Effector memory CD4-positive, alpha-beta T cell (primary cell): Measurements from ENCODE around the gene DCDC2.

Experiments
- DNase-seq, 3 donors: peaks; one replicate each; pipeline ENCODE4 v3.0.0-alpha.2; 2020
- H3K27ac ChIP-seq: 2 replicates; pipeline ENCODE4 v1.7.0; 2013; ENCODE audit warnings: mild to moderate bottlenecking, low read length, moderate library complexity; ENCODE audit not compliant: insufficient read depth, poor library complexity, severe bottlenecking
- H3K27me3 ChIP-seq: replicated peaks from 2 replicates; pipeline ENCODE4 v1.7.0; 2013; ENCODE audit warnings: mild to moderate bottlenecking, low read length; ENCODE audit not compliant: insufficient read depth, control insufficient read depth, poor library complexity, severe bottlenecking
- H3K36me3 ChIP-seq: 2 replicates; pipeline ENCODE4 v1.7.0; 2013; ENCODE audit warnings: mild to moderate bottlenecking, low read length, moderate library complexity; ENCODE audit not compliant: control insufficient read depth, insufficient read depth
- H3K4me1 ChIP-seq: 2 replicates; pipeline ENCODE4 v1.7.0; 2013; ENCODE audit warnings: low read length, mild to moderate bottlenecking; ENCODE audit not compliant: control insufficient read depth, insufficient read depth, poor library complexity, severe bottlenecking
- H3K4me3 ChIP-seq: 2 replicates; pipeline ENCODE4 v1.7.0; 2013; ENCODE audit warnings: low read length, low read depth, mild to moderate bottlenecking; ENCODE audit not compliant: insufficient read depth, poor library complexity, severe bottlenecking
- H3K9me3 ChIP-seq: 2 replicates; pipeline ENCODE4 v1.7.0; 2013; ENCODE audit warnings: mild to moderate bottlenecking, low read length, moderate library complexity; ENCODE audit not compliant: control insufficient read depth

DCDC2 gene

DNA sequence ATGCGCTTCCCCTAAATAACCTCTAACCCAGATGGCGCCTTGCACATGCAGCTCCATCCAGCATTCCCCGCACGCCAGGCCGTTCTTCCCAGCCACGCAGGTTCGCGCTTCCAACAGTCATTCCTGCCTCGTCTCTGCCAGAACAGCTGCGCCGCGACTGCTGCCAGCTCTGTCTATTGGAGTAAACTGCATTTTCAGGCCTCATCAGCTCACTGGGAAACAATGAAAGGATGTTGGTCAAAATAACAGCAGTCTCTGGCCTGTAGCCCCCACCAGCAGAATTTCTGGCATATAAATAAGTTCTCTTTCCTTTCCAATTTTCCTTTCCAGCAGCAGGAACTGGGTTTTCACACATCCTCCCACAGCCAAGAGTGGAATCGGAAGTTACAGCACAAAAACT lies 217.3 kb downstream of the DCDC2 start:
- no peaks in the 10 kb centered on the region for H3K27me3 ChIP-seq
- no peaks in the 10 kb centered on the region for H3K36me3 ChIP-seq
- no peaks in the 10 kb centered on the region for H3K4me1 ChIP-seq
- DNase-seq: no peak
- H3K9me3 ChIP-seq: no peaks in the 10 kb centered on the region
- H3K4me3 ChIP-seq: no peak overlapping the region
- H3K27ac ChIP-seq: no peak overlapping the region

DNA sequence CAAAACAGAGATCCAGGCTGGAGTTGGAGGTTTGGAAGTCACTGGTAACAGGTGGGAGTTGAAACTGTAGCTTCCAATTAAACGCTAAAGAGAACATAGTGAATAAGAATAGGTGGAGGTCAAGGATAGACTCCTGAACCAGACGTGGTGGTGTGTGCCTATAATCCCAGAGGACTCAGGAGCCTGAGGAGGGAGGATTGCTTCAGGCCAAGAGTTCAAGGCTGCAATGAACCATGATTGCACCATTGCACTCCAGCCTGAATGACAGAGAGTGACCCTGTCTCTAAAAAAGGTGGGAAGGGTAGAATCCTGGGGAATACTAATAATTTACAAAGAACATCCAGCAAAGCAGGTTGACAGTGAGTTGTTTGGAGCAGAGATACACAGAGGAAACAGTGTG lies 218.2 kb downstream of the DCDC2 start:
- no peak for DNase-seq
- Histone ChIP-seq H3K36me3 (no peaks in the 10 kb centered on the region), H3K4me1 (no peaks in the 10 kb centered on the region), H3K27me3 (no peaks in the 10 kb centered on the region), H3K9me3 (no peaks in the 10 kb centered on the region), H3K27ac (no peak overlapping the region), H3K4me3 (no peak overlapping the region)

DNA sequence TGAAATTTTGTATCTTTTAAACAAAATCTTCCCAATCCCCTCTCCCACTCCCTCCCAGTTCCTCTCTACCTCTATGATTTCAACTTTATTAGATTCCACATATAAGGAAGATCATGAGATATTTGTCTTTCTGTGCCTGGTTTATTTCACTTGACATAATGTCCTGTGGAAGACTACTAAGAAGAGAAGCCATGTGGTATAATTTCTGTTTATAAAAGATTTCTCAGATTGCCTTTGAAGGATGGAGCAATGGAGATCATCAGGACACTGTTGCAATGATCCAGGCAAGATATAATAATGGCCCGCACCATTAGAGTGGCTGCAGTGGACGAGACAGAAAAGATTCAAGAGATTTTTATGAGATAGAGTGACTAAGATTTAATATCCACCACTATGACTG lies 218.8 kb downstream of the DCDC2 start:
- no peak for DNase-seq
- no peaks in the 10 kb centered on the region for H3K4me1 ChIP-seq
- H3K4me3 ChIP-seq: no peak overlapping the region
- no peak overlapping the region for H3K27ac ChIP-seq
- H3K9me3 ChIP-seq: no peaks in the 10 kb centered on the region
- no peaks in the 10 kb centered on the region for H3K27me3 ChIP-seq
- H3K36me3 ChIP-seq: no peaks in the 10 kb centered on the region

DNA sequence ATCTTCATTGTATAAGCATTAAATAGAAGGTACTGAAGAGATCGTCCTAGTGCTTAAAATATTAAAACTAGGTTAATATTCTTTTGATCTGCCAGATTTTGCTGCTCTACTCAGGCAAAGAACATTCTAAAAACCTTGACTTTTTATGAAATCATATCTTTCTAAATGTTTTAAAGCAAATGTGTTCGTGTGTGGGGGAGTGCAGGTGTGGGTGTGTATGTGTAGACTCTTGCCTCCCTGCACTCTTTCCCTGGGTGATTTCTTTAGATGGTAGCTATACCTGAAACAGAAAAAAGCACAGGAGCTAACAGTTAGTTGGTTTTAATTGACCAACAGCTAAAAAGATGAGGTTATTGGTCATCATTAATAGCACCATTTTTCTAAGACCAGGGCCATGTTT lies 226.1 kb downstream of the DCDC2 start:
- no peaks in the 10 kb centered on the region for H3K36me3 ChIP-seq
- no peak overlapping the region for H3K4me3 ChIP-seq
- no peak for DNase-seq
- no peaks in the 10 kb centered on the region for H3K27me3 ChIP-seq
- H3K27ac ChIP-seq: no peak overlapping the region
- H3K4me1 ChIP-seq: no peaks in the 10 kb centered on the region
- H3K9me3 ChIP-seq: no peaks in the 10 kb centered on the region

DNA sequence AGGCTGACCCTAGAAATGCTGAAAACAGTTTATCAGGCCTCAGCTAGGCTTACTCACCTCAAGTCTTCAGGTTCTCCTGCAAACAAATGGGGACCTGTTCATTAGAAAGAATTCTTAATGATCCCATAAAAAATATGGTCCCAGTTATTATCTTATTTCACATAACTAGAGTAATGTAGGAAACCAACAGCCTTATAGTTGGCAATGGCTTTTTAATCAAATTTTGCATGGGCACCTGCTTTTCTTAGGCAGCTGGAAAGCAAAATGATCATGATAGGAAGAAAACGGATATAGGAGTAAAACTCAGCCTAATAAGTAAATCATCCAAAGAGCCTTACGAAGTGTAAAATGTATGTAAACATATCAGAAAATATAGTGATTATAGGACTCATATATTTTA lies 230.5 kb downstream of the DCDC2 start:
- H3K27me3 ChIP-seq: no peaks in the 10 kb centered on the region
- no peak overlapping the region for H3K4me3 ChIP-seq
- no peaks in the 10 kb centered on the region for H3K9me3 ChIP-seq
- no peak for DNase-seq
- H3K27ac ChIP-seq: no peak overlapping the region
- no peaks in the 10 kb centered on the region for H3K4me1 ChIP-seq
- H3K36me3 ChIP-seq: no peaks in the 10 kb centered on the region

DNA sequence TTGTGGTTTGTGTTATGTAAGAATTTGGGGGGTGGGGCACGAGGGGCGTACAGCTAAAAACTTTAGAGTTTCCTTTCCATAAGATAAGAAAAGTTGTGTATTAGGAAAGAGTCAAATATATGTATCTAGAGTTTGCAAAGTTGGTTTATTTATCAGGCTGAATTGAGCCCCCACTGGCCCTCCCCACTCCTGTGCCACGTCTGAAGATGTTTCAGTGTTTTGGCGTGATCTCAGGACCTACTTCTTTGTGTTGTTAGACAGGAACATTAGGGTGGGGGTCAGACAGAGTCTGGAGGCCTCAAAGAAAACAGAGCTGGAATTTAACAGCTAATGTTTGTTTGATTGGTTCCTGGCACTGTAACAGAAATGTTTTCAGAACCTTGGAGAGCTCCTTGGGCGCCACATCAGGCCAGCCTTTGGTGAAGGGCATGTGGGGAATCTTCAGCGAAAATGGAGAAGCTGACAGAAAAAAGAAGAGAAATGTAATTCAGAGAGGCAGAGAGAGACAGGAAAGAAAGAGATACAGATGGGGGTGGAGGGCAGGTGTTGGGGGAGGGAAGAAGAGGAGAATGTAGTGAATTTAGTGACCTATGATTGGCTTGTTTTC lies 231.2 kb downstream of the DCDC2 start:
- H3K4me1 ChIP-seq: no peaks in the 10 kb centered on the region
- no peak overlapping the region for H3K27ac ChIP-seq
- no peak for DNase-seq
- no peak overlapping the region for H3K4me3 ChIP-seq
- H3K9me3 ChIP-seq: no peaks in the 10 kb centered on the region
- H3K36me3 ChIP-seq: no peaks in the 10 kb centered on the region
- H3K27me3 ChIP-seq: no peaks in the 10 kb centered on the region

DNA sequence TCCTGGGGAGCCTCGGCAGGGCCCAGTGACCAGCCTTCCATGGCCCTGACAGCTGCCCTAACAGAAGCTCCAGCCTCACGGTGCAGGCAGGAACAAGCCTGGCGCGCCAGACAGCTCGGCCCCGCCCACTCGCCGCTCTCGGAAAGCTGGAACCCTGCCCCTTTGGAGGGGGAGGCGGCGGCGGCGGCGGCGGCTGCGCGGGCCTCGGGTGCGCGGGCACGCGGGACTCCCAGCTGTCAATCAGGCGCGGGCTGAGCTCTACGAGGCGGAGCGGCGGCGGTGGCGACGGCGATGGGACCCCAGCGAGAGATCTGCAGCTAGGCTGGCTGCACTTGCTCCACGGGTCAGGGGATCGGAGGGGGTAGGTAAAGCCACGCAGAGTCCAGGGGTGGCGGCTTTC lies 231.9 kb downstream of the DCDC2 start, which contains the start of gene NRSN1:
Gene NRSN1, plus strand, starts transcription at position 236 of the 400 bp plus-strand sequence. CDS start 8,113 bp downstream, outside the sequence.
- Histone ChIP-seq H3K36me3 (no peaks in the 10 kb centered on the region), H3K9me3 (no peaks in the 10 kb centered on the region), H3K4me3 (no peak within 1 kb of the TSS), H3K27ac (no peak within 1 kb of the TSS), H3K27me3 (no peaks in the 10 kb centered on the region), H3K4me1 (no peaks in the 10 kb centered on the region)
- no peak for DNase-seq

DNA sequence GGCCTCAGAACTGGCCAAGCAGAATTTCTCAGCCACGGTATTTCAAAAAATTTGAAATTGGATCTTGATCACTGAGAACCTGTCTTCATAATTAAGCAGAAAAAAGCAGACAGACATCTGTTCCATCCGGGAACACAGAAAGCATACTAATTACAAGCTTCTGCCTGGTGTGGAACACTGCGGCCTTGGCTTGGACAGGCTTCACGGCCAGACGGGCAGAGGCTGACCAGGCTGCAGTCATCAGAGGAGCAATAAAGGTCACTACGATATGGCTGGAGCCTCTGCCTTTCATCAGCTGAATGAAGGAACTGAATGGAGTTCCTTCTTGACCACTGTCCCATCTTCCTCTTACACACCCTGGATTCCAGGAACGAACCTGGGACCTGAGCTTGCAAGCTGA lies 235.7 kb downstream of the DCDC2 start:
- no peaks in the 10 kb centered on the region for H3K36me3 ChIP-seq
- H3K9me3 ChIP-seq: no peaks in the 10 kb centered on the region
- no peaks in the 10 kb centered on the region for H3K27me3 ChIP-seq
- H3K4me1 ChIP-seq: no peaks in the 10 kb centered on the region
- H3K27ac ChIP-seq: no peak overlapping the region
- no peak overlapping the region for H3K4me3 ChIP-seq
- no peak for DNase-seq
